Gastrocnemius medialis (tissue), 4 donors: ENCODE measurements around the gene WDR77. TPM values are rescaled to one million over a fixed set of nuclear protein-coding genes. Genes with fewer than 3 reads are reported as not detected.

Experiments
- ATAC-seq, 2 donors: fragments of 150-250 bp; one replicate each; pipeline ENCODE4 v1.9.1; 2016
- DNase-seq, 2 donors: peaks; one replicate each; pipeline ENCODE4 v3.0.0-alpha.2; 2019
- H3K27ac ChIP-seq, 4 donors: fragments of 200-600 bp; sonication (generic); 1 replicate in 1 of 4; 2 replicates in 3 of 4; pipeline ENCODE4 v1.5.1; 2016 to 2018; ENCODE audit warnings: mild to moderate bottlenecking in 2 of 4, moderate library complexity in 1 of 4
- H3K27me3 ChIP-seq, 3 donors: fragments of 200-600 bp; sonication (generic) in 2 of 3; 1 replicate in 1 of 3; 2 replicates in 2 of 3; pipeline versions ENCODE4 v1.5.1 to v1.6.0; 2016 to 2019; ENCODE audit warnings: mild to moderate bottlenecking in 1 of 3, moderate library complexity in 1 of 3
- H3K36me3 ChIP-seq, 2 donors: fragments of 200-600 bp; sonication (generic) in 1 of 2; one replicate each; pipeline ENCODE4 v1.5.1; 2017 to 2018
- H3K4me1 ChIP-seq, 2 donors: fragments of 200-600 bp; sonication (generic) in 1 of 2; one replicate each; pipeline ENCODE4 v1.5.1; 2016 to 2017; ENCODE audit warnings: mild to moderate bottlenecking in 2 of 2
- H3K4me3 ChIP-seq, 4 donors: fragments of 200-600 bp; sonication (generic) in 3 of 4; 1 replicate in 1 of 4; 2 replicates in 3 of 4; pipeline ENCODE4 v1.5.1; 2016 to 2019; ENCODE audit warnings: mild to moderate bottlenecking in 2 of 4
- H3K9me3 ChIP-seq, 3 donors: fragments of 200-600 bp; sonication (generic) in 2 of 3; 1 replicate in 1 of 3; 2 replicates in 2 of 3; pipeline ENCODE4 v1.5.1; 2016 to 2019
- POLR2A ChIP-seq, 2 donors: fragments of 450-650 bp; IDR thresholded peaks; one replicate each; pipeline ENCODE4 v1.6.1; 2017; ENCODE audit warnings: antibody characterized with exemption in 2 of 2, mild to moderate bottlenecking in 2 of 2, moderate library complexity in 2 of 2
- in situ Hi-C, 4 donors: fragments of 200-750 bp; cut with MboI; loops; one replicate each; pipeline versions ENCODE4 v1.15.0 to v1.8.0; 2017; ENCODE audit warnings: low sequenced_read_pairs in 4 of 4
- intact Hi-C: fragments of 100-400 bp; cut with DNase I; formaldehyde crosslinking; loops from one replicate; pipeline ENCODE4 v1.15.1; 2023; ENCODE audit warnings: low total_unique reads
- total RNA-seq, 4 donors: library from RNA; depleted of rRNA; stranded (reverse); fragments of >200 nt; gene quantifications; one replicate each; pipeline versions ENCODE4 v1.1.0 to v1.2.3, GENCODE V29; 2016
- TF ChIP-seq, protein P1 (sequence below), 5 experiments: fragments of 450-650 bp in 3 of 5; fragments of 200-600 bp in 2 of 5; sonication (generic) in 2 of 5; IDR thresholded peaks in 4 of 5; conservative IDR thresholded peaks in 1 of 5; 1 replicate in 4 of 5; 2 replicates in 1 of 5; pipeline ENCODE4 v1.5.1; 2016 to 2019; ENCODE audit warnings: antibody characterized with exemption in 5 of 5, mild to moderate bottlenecking in 3 of 5, moderate library complexity in 3 of 5

The WDR77 gene
- 10 to 100 TPM; 53.3 to 59.2 (median 56.7) TPM for total RNA-seq

DNA sequence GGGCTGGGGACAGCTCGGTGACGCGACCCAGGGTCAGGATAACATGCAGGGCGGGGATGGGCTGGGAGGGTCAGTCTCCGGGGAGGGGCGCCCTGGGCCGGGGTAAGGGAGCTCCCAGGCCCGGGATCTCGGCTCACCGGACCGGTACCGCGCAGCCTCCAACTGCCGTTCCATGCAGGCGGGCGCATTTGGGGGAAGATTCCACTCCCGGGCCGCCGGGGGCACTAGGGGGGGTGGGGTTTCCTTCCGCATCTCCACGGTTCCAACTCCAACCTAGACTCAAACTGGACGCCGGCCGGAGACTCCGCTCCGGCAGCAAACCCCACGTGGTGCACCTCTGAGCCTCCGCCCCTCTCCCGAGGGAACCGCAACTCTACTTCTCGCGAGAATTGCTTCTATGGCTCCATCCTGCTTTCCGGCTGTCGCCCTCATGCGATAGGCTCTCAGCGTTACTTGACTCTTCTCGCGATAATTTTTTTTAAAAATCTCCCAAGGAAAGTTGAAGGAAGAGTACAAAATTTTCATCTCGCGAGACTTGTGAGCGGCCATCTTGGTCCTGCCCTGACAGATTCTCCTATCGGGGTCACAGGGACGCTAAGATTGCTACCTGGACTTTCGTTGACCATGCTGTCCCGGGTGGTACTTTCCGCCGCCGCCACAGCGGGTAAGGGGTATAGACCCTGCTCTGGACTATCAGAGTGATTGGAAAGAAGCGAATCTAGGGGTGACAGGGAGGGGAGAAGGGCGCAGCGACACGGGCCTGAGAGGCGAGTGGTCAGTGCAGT is at the start of gene WDR77, which contains the start of gene ATP5PB:
WDR77 (minus strand) TSS at position 339 of the 785 bp plus-strand sequence; CDS start at position 252, 87 bp downstream.
ATP5PB (plus strand) TSS at position 547 of the 785 bp plus-strand sequence; CDS start at position 625, 78 bp downstream.
- H3K9me3 ChIP-seq, result no peaks in the 10 kb centered on the region
- H3K36me3 ChIP-seq, result peaks cover 0 to 39% of the 10 kb centered on the region in 2 donors
- intact Hi-C loops, result loop anchor here (1.0 to 10.0 kb wide), 4 partner anchors 306 to 1626 kb away; partner anchors contain the start of genes CEPT1, DDX20, DRAM2 and LRIF1
- peak; percentile 98 to 99 for ATAC-seq
- H3K4me1 ChIP-seq, result peaks cover 40 to 42% of the 10 kb centered on the region in 2 donors
- peak within 1 kb of the TSS; percentile 83 to 96 (median 92) for H3K27ac ChIP-seq
- peak within 1 kb of the TSS; percentile 76 to 97 (median 88) for H3K4me3 ChIP-seq
- TF ChIP-seq, protein P1, sequence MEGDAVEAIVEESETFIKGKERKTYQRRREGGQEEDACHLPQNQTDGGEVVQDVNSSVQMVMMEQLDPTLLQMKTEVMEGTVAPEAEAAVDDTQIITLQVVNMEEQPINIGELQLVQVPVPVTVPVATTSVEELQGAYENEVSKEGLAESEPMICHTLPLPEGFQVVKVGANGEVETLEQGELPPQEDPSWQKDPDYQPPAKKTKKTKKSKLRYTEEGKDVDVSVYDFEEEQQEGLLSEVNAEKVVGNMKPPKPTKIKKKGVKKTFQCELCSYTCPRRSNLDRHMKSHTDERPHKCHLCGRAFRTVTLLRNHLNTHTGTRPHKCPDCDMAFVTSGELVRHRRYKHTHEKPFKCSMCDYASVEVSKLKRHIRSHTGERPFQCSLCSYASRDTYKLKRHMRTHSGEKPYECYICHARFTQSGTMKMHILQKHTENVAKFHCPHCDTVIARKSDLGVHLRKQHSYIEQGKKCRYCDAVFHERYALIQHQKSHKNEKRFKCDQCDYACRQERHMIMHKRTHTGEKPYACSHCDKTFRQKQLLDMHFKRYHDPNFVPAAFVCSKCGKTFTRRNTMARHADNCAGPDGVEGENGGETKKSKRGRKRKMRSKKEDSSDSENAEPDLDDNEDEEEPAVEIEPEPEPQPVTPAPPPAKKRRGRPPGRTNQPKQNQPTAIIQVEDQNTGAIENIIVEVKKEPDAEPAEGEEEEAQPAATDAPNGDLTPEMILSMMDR (IDR thresholded peaks at IDR 0.05 in 4 of 5, conservative IDR thresholded peaks at IDR 0.05 in 1 of 5), result peak in 1 of 5 experiments; percentile 30
- TF ChIP-seq POLR2A (IDR thresholded peaks at IDR 0.05), result peak in 1 of 2 donors; percentile 42
- DNase-seq, result peak; percentile 96 to 98
- in situ Hi-C loops, result no loop called here
- H3K27me3 ChIP-seq, result no peaks in the 10 kb centered on the region

DNA sequence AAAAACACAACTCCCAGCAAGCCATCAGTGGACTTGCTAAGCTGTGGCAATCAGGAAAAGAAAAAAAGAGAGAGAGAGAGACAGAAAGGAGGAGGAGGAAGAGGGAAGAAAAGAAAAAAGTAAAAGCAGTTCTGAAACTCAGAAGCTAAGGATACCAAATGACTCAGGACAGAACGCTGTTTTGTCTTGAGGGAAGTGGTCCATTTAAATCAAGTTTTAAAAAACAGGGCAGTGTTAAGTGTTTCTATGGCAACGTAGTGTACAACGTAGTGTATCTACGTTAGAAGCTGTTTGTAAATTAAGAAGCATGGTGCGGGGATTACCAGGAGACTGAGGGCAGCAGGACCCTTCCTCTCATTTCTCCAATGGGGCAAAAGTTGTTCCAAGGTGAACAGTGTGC is 48.5 kb upstream of the WDR77 start:
- no peak for ATAC-seq

DNA sequence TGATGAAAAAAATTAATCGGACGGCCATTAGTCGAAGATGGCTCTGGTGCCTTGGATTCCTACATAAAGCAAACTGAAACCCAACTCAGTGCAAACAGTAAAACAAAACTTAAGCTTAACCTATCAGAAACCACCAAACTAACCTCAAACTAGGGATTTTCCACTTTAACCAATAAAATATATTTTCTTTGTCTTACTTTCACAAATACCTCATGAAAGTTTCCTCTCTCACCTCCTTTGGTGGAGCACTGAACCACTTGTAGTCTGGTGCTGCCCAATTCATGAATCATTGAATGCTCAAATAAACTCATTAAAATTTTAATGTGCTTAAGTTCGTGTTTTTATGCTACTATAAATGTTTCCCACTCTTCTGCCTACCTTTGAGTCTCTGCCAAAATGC is 47.3 kb upstream of the WDR77 start:
- ATAC-seq, result no peak
- TF ChIP-seq, protein P1 (IDR thresholded peaks at IDR 0.05 in 4 of 5, conservative IDR thresholded peaks at IDR 0.05 in 1 of 5), result no peak
- TF ChIP-seq POLR2A (IDR thresholded peaks at IDR 0.05), result no peak
- in situ Hi-C loops (no loop called here), intact Hi-C loops (no loop called here)
- Histone ChIP-seq H3K36me3 (no peaks in the 10 kb centered on the region), H3K4me1 (no peaks in the 10 kb centered on the region), H3K9me3 (no peaks in the 10 kb centered on the region), H3K27ac (no peak overlapping the region), H3K4me3 (no peak overlapping the region), H3K27me3 (peaks cover 0 to 2% (median 0%) of the 10 kb centered on the region in 3 donors)
- no peak for DNase-seq

More for the DNA sequence above, 48.5 kb upstream of the WDR77 start:
- Histone ChIP-seq H3K4me3 (no peak overlapping the region), H3K9me3 (no peaks in the 10 kb centered on the region), H3K4me1 (no peaks in the 10 kb centered on the region), H3K36me3 (no peaks in the 10 kb centered on the region), H3K27ac (no peak overlapping the region), H3K27me3 (peaks cover 0 to 2% (median 0%) of the 10 kb centered on the region in 3 donors)
- intact Hi-C loops, result no loop called here
- TF ChIP-seq, protein P1 (IDR thresholded peaks at IDR 0.05 in 4 of 5, conservative IDR thresholded peaks at IDR 0.05 in 1 of 5), result no peak
- TF ChIP-seq POLR2A (IDR thresholded peaks at IDR 0.05), result no peak
- DNase-seq, result no peak
- in situ Hi-C loops, result no loop called here

DNA sequence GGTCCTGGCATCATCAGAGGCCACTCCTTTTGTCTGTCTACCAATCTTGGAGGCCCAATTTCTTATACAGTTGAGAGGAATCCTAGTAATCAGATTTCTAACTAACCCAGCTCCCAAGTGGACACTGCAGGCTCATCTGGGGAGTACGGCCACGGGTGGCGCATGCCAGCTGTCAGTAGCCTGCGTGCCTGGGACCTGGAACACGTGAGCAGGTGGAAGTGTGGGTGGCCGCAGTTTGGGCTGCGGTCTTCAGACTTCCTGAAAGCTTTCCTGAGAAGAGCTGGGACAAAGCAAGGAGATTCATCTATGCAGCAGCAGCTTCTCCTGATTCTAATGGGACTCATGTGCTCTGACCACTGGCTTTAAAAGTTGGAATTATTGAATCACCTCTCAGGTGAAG is 42.0 kb upstream of the WDR77 start:
- in situ Hi-C loops, result no loop called here
- no peak for ATAC-seq

More for the DNA sequence above, 42.0 kb upstream of the WDR77 start:
- Histone ChIP-seq H3K4me1 (no peaks in the 10 kb centered on the region), H3K36me3 (no peaks in the 10 kb centered on the region), H3K27me3 (peaks cover 0 to 2% (median 0%) of the 10 kb centered on the region in 3 donors), H3K9me3 (no peaks in the 10 kb centered on the region), H3K27ac (no peak overlapping the region), H3K4me3 (no peak overlapping the region)
- TF ChIP-seq, protein P1 (IDR thresholded peaks at IDR 0.05 in 4 of 5, conservative IDR thresholded peaks at IDR 0.05 in 1 of 5), result no peak
- no peak for TF ChIP-seq POLR2A (IDR thresholded peaks at IDR 0.05)
- intact Hi-C loops, result no loop called here
- no peak for DNase-seq
